RKO (cell line): ENCODE measurements around the gene RPL37A.

Experiments used
- DNase-seq: peaks from one replicate; pipeline ENCODE4 v3.0.0-alpha.2; 2016; ENCODE audit warnings: low spot score

Gene RPL37A

DNA sequence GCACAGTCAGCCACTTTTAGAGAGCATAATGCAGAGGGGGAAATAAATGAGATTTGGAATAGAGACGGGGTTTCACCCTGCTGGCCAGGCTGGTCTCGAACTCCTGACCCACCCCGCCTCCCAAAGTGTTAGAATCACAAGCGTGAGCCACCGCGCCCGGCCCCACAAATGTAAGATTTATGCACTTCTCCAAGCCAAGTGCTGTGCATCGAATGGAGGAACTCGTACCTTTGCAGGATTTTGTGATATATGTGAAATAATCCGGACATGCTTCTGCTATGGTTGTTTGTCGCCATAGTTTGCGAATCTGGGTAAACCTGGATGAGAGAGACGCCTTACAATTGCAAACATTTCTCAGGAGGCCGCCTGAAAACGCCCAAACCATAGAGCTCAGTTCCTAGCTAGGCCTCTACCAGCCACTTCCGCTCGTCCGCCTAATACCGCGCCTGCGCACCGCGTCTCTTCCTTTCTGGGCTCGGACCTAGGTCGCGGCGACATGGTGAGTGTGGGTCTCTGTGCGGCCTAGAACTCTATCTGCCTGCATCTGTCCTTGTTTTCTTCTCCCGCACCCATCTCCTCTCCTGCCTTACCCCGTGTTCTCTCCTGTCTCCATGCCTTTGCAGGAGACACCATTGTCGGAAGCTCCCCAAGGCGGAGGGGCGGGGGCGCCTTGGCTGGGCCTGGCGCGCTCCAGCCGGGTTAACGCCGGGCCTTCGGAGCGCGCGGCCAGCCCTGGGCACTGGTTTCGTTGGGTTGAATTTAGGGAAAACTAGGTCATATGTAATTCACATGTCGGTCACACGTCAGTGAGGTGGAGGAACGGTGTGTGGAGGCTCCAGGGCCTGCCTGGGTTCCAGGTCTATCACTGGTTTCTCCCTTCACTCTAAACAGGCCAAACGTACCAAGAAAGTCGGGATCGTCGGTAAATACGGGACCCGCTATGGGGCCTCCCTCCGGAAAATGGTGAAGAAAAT lies at the start of gene RPL37A:
RPL37A (plus strand) TSS at position 466 of the 974 bp plus-strand sequence; CDS start at position 497, 31 bp downstream.
- peak; percentile 97 for DNase-seq

- DNase-seq, result no peak
Measured at GRCh38 chr2:216450346-216450745, 48.3 kb upstream of the RPL37A start.

- DNase-seq, result no peak
Measured at GRCh38 chr2:216450784-216451183, 47.9 kb upstream of the RPL37A start.

DNA sequence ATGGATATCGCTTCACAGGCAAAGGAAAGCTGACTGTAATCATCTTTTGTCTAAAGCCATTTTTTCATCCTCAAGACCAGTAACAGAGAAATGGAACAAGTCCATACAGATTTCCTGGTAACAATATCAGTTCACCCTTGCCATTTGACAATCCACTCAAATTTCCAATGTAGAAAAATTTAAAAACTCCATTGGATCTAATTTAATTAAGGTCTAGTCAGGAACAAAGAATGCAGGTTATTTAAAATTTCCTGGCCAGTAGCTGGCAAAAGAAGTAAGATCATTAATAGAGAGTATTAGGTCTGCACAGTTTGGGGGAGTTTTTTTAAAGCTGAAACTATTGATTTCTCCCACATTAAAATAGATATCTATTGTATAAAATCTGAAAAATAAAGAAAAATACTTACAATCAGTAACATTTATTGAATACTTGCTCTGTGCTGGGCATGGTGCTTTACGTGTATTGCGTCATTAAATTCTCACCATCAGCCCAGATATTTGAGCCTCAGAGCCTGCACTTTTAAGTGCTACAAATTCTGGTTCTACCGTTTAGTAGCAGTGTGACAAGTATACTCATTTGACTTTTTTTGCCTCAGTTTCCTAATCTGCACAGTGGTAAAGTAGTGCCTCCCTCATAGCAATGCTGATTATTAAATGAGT lies 44.6 kb upstream of the RPL37A start:
- DNase-seq, result no peak

- DNase-seq, result no peak
Measured at GRCh38 chr2:216463148-216463547, 35.5 kb upstream of the RPL37A start.

DNA sequence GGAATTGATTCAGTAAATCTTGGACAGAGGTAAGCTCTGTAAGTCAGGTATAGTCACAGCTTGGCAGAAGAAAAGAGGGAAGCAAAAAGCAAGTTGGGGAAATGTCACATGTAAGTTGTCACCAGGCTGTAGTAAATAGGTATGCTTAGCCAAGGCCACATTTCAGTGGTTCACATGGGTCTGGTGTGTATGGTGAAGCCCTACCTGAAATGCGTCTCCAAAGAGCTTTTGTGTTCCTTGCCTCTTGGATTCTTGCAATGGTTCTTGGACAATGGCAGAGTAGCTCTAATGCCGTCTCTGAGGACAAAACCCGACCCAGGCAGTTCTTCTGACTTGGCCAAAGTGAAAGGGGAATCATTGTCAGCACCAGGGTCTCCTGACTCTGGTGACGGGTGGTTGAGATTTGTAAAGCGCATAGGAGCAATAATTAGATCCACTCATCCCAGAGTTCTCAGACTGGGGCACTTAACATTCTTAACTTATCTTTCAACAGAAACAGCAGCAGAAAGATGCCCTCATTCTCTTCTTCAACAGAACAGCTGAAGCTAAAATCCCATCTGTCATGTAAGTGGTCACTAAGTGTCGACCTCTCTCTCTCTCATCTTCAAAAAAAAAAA lies 34.4 kb upstream of the RPL37A start:
- no peak for DNase-seq

DNA sequence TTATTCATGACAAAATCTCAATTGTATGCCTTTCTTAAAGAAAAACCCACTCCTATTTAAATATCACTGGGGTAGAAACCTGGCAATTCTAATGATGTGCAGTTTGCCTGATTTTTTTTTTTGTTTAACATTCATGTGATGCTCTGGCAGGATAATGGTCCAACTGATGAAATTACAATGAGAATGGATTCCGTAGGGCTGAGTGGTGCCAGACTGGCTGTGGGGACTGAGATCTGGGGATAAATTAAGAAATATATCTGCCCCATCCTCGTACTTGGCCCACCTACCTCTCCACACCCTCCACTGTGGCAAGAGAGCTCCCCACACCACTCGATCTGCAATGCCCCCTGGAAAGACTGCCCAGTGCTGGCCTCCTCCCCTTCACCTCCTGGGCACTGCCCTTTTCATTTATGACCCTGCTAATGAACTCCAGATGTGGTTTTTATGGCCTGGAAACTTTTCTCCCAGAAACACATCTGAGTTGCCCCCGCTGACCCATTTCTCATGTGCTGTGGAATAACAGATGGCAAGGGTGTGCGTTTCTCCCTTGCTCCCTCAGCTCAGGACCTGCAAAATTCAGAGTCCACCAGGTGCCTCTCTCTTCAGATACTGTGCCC lies 33.0 kb upstream of the RPL37A start:
- DNase-seq, result no peak

GRCh38 chr2:216467845-216468244 lies 30.8 kb upstream of the RPL37A start:
- no peak for DNase-seq

DNA sequence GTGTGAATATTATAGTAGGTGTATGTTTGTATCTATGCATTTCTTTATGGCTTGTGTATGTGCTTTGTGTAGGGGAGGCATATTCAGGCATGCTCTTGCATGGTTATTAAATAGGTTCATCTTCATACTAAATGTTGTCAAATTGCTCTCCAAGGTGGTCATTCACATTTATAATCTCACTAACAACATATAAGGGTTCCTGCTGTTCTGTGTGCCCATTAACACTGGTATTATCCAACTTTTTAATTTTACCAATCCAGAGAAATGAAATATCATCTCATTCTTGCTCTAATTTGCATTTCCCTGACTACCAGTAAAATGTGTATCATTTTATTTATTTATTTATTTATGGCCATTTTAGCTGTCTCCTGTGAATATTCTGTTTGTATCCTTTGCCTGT lies 29.0 kb upstream of the RPL37A start:
- no peak for DNase-seq

- DNase-seq, result no peak
Measured at GRCh38 chr2:216473187-216473586, 25.5 kb upstream of the RPL37A start.

- DNase-seq, result no peak
Measured at GRCh38 chr2:216474925-216475670, 23.5 kb upstream of the RPL37A start.

DNA sequence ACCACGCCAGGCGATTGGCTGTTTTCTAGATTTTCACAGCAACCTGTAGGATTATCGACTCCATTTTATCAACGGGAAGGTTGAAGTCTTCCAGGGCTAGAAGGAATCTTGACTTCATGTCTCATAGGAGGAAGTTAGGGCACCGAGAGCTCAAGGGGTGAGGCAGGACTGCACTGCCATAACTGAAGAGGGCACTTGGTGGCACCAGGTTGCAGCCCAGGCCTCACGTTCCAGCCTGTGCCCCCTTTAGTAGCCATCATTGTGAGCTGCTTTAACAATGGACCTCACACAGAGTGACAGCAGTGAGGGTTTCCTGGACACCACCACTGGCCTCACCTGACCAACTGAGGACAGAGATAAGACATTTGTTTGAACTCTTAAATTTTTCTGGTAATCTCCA lies 22.9 kb upstream of the RPL37A start:
- DNase-seq, result no peak

DNA sequence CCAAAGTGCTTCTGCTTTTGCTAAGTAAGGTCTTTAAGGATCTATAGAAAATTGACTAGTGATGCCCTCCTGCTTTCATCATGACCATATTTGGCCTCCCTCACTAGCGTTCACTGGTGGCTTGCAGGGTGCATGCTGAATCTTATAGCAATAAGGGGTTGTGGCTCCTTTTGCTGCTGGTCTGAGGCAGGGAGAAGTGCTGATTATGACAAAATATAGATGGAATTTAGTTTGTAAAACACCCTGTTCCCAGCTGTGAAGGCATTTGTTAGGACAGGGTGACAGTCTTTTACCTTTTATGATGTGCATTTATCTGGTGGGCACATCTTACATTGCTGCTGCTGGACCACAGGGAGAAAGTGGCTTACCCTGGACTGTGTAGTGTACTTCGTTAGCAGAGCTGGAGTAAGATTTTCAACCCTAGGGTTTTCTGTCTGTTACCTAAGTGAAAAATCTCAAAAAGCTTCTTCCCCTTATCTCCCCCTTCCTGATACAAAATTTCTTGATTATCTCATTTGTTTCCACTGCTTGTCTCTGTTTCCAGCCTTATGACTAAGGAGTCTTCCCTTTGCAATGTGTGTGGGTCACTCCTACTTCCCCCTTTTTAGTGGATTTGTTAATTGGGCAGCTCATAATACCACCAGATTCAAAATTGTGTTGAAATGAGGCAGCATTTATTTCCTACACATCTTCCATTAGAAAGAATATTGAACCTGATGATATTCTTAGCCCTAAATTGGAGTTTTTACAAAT lies 21.2 kb upstream of the RPL37A start:
- DNase-seq, result no peak

DNA sequence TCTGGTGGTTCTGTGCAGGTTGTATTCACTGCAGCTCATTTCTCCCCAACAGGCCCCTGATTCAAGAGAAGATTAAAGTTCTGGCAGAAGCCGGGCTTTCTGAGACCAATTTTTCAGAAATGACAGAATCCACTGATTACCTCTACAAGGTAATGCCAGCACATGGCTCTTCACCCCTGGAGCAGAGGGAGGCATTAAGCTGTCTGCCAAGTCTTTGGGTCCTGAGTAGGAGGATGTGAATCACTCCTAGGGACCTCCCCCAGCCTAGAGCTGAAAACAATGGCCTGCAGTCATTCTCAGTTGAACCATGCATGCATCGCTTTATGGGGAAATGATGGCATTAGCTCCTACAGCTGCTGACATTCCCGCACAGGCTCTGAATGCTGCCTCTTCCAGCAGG lies 20.5 kb upstream of the RPL37A start:
- no peak for DNase-seq

GRCh38 chr2:216478791-216479190 lies 19.9 kb upstream of the RPL37A start:
- no peak for DNase-seq

DNA sequence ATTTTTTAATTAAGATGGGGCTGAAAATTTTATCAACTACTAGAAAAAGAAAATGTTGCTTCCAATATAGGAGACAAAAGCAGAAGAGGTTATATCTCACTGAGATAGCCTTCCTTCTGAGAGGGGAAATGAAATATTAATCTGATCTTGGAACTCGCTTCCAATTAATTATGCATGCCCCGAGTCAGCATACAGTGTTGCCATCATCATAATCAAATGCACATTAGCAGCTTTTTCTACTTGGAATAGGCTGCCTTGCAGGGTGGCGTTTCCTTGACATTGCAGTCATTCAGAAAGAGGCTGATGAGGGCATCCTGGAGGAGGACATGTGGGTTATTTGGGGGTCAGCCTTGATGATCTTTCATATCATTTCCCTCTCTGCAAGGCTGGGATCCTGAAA lies 18.4 kb upstream of the RPL37A start:
- no peak for DNase-seq

GRCh38 chr2:216482640-216483039 lies 16.0 kb upstream of the RPL37A start:
- no peak for DNase-seq

DNA sequence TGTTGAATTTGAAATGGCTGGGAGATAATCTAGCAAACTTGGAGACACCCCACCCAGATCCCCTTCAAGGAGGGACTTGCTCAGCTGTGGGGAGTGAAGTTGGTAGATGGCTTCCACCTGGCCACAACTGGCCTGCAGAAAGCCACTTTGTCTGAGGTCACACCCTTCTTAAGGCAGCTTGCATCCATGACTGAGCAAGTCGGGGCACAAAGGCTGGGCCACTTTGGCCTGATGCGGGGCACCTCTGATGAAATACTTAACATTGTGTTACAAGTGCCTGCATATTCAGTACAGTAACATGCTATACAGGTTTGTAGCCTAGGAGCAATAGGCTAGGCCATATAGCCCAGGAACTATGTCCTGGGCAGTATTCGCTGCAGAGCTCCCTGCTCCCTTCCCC lies 13.4 kb upstream of the RPL37A start:
- DNase-seq, result no peak

GRCh38 chr2:216485745-216486144 lies 12.9 kb upstream of the RPL37A start:
- DNase-seq, result no peak

DNA sequence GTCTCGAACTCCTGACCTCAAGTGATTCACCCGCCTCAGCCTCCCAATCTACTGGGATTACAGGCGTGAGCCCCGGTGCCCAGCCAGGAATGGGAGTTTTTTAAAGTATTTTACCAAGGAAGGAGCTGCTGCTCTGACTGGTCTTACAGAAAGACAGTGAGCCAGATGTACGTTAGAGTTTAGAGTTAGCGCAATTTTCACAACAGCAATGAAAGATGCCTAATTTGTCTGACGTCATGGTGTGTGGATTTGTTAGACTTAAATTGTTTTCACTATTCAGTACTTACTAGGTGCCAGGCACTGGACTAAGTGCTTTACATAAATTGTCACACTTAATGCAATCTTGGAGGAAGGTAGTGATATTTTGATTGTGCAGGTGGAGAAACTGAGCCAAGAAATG lies 12.4 kb upstream of the RPL37A start:
- no peak for DNase-seq

DNA sequence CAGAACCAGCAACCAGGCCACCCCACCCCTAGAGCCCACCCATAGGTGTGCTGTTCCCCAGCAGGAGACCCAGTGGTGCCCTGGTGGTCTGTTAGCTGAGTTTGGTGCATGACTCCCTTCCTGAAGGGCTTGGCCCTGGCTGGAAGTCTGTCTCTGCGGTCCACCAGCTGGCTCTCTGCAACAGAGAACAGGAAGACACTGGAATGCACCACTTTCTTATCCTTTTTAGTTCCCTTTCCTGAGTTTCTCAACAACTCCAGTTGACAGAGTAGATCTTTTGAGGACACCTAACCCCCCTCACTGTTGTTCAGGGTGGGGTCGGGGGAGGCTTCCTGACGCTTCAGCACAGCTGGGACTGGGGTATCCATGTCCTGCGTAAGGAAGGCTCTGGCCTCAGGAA lies 11.9 kb upstream of the RPL37A start:
- DNase-seq, result no peak
